ENCODE results near the gene ZBTB6.
"Not testable (repeated sequence)": the region's sequence is repeated elsewhere in the genome, so short reads cannot be mapped to it uniquely, and the experiment has no call there.

ZBTB6 gene

GRCh38 chr9:122912671-122912963 is 506 bp downstream of the ZBTB6 start:
- DNase-seq (ENCODE audit: low spot score) (no peak), ATAC-seq (ENCODE audit: low read depth) (no peak)
- Histone ChIP-seq H3K36me3 (ENCODE audit: low read depth) (peaks cover 38% of the 10 kb centered on the region), H3K4me1 (ENCODE audit: insufficient read depth, poor library complexity, severe bottlenecking) (peaks cover 6% of the 10 kb centered on the region), H3K27ac (ENCODE audit: poor library complexity, severe bottlenecking) (peak overlapping the region; percentile 76), H3K9me3 (ENCODE audit: severe bottlenecking) (no peaks in the 10 kb centered on the region), H3K27me3 (ENCODE audit: insufficient read depth, poor library complexity, severe bottlenecking) (no peaks in the 10 kb centered on the region), H3K4me3 (ENCODE audit: severe bottlenecking) (peak overlapping the region; percentile 54)
- no peak for TF ChIP-seq CTCF (IDR thresholded peaks at IDR 0.05; ENCODE audit: poor library complexity, severe bottlenecking)

- not testable (repeated sequence) for H3K4me3 ChIP-seq (ENCODE audit: severe bottlenecking); H3K9me3 ChIP-seq (ENCODE audit: severe bottlenecking); H3K4me1 ChIP-seq (ENCODE audit: insufficient read depth, poor library complexity, severe bottlenecking); H3K27me3 ChIP-seq (ENCODE audit: insufficient read depth, poor library complexity, severe bottlenecking); ATAC-seq (ENCODE audit: low read depth); DNase-seq (ENCODE audit: low spot score)
- peaks cover 36% of the 10 kb centered on the region for H3K36me3 ChIP-seq (ENCODE audit: low read depth)
- H3K27ac ChIP-seq (ENCODE audit: poor library complexity, severe bottlenecking), result peak overlapping the region; percentile 68
These were observed 7.0 kb downstream of the ZBTB6 start for GRCh38 chr9:122906122-122906521.

GRCh38 chr9:122904823-122905710 is 8.1 kb downstream of the ZBTB6 start, which contains the start of gene RC3H2:
RC3H2 (minus strand) TSS chr9:122905359; CDS start chr9:122897509, 7,850 bp downstream.
- ATAC-seq (ENCODE audit: low read depth), result peak; percentile 92
- no peaks in the 10 kb centered on the region for H3K27me3 ChIP-seq (ENCODE audit: insufficient read depth, poor library complexity, severe bottlenecking)
- no peaks in the 10 kb centered on the region for H3K9me3 ChIP-seq (ENCODE audit: severe bottlenecking)
- TF ChIP-seq CTCF (IDR thresholded peaks at IDR 0.05; ENCODE audit: poor library complexity, severe bottlenecking), result no peak
- peak within 1 kb of the TSS; percentile 97 for H3K4me3 ChIP-seq (ENCODE audit: severe bottlenecking)
- H3K36me3 ChIP-seq (ENCODE audit: low read depth), result peaks cover 33% of the 10 kb centered on the region
- peak; percentile 99 for DNase-seq (ENCODE audit: low spot score)
- peaks cover 12% of the 10 kb centered on the region for H3K4me1 ChIP-seq (ENCODE audit: insufficient read depth, poor library complexity, severe bottlenecking)
- H3K27ac ChIP-seq (ENCODE audit: poor library complexity, severe bottlenecking), result peak within 1 kb of the TSS; percentile 68

- Histone ChIP-seq H3K4me3 (ENCODE audit: severe bottlenecking) (peak overlapping the region; percentile 97), H3K36me3 (ENCODE audit: low read depth) (peaks cover 29% of the 10 kb centered on the region), H3K27ac (ENCODE audit: poor library complexity, severe bottlenecking) (peak overlapping the region; percentile 68), H3K4me1 (ENCODE audit: insufficient read depth, poor library complexity, severe bottlenecking) (peaks cover 16% of the 10 kb centered on the region), H3K27me3 (ENCODE audit: insufficient read depth, poor library complexity, severe bottlenecking) (no peaks in the 10 kb centered on the region), H3K9me3 (ENCODE audit: severe bottlenecking) (no peaks in the 10 kb centered on the region)
- ATAC-seq (ENCODE audit: low read depth) (peak; percentile 56), DNase-seq (ENCODE audit: low spot score) (no peak)
- TF ChIP-seq CTCF (IDR thresholded peaks at IDR 0.05; ENCODE audit: poor library complexity, severe bottlenecking), result no peak
These were observed 8.7 kb downstream of the ZBTB6 start for GRCh38 chr9:122904466-122904822.

- ATAC-seq (ENCODE audit: low read depth) (peak; percentile 18; the same call in 1 of the 3 replicates), DNase-seq (ENCODE audit: low spot score) (no peak)
- TF ChIP-seq CTCF (IDR thresholded peaks at IDR 0.05; ENCODE audit: poor library complexity, severe bottlenecking), result no peak
- Histone ChIP-seq H3K9me3 (ENCODE audit: severe bottlenecking) (no peaks in the 10 kb centered on the region), H3K27me3 (ENCODE audit: insufficient read depth, poor library complexity, severe bottlenecking) (no peaks in the 10 kb centered on the region), H3K4me1 (ENCODE audit: insufficient read depth, poor library complexity, severe bottlenecking) (peaks cover 32% of the 10 kb centered on the region), H3K4me3 (ENCODE audit: severe bottlenecking) (peak overlapping the region; percentile 13), H3K27ac (ENCODE audit: poor library complexity, severe bottlenecking) (peak overlapping the region; percentile 25), H3K36me3 (ENCODE audit: low read depth) (peaks cover 46% of the 10 kb centered on the region)
These were observed 12.3 kb downstream of the ZBTB6 start for GRCh38 chr9:122900791-122901190.
